Measurements from ENCODE around the gene ZNFX1.

The ZNFX1 gene

GRCh38 chr20:49280463-49281058, 2.7 kb upstream of the ZNFX1 start:
- DNase-seq (ENCODE audit: low spot score): no peak
- TF ChIP-seq CTCF (IDR thresholded peaks at IDR 0.05; ENCODE audit: extremely low read depth, insufficient read depth, missing control alignments): no peak

GRCh38 chr20:49279677-49280462, 2.0 kb upstream of the ZNFX1 start:
- in situ Hi-C loops (cut with MboI; ENCODE audit: low pct_unique_long_range_greater_than_20kb, low sequenced_read_pairs, unreplicated experiment): no loop called here
- no peak for DNase-seq (ENCODE audit: low spot score)
- no peak for TF ChIP-seq CTCF (IDR thresholded peaks at IDR 0.05; ENCODE audit: extremely low read depth, insufficient read depth, missing control alignments)

More at GRCh38 chr20:49280463-49281058, 2.7 kb upstream of the ZNFX1 start:
- in situ Hi-C loops (cut with MboI; ENCODE audit: low pct_unique_long_range_greater_than_20kb, low sequenced_read_pairs, unreplicated experiment): no loop called here

GRCh38 chr20:49278818-49279676, 1.2 kb upstream of the ZNFX1 start:
- in situ Hi-C loops (cut with MboI; ENCODE audit: low pct_unique_long_range_greater_than_20kb, low sequenced_read_pairs, unreplicated experiment): no loop called here
- no peak for DNase-seq (ENCODE audit: low spot score)
- no peak for TF ChIP-seq CTCF (IDR thresholded peaks at IDR 0.05; ENCODE audit: extremely low read depth, insufficient read depth, missing control alignments)

GRCh38 chr20:49277786-49278035, 146 bp downstream of the ZNFX1 start:
- in situ Hi-C loops (cut with MboI; ENCODE audit: low pct_unique_long_range_greater_than_20kb, low sequenced_read_pairs, unreplicated experiment): no loop called here
- no peak for DNase-seq (ENCODE audit: low spot score)
- TF ChIP-seq CTCF (IDR thresholded peaks at IDR 0.05; ENCODE audit: extremely low read depth, insufficient read depth, missing control alignments): no peak

- in situ Hi-C loops (cut with MboI; ENCODE audit: low pct_unique_long_range_greater_than_20kb, low sequenced_read_pairs, unreplicated experiment): no loop called here
- no peak for TF ChIP-seq CTCF (IDR thresholded peaks at IDR 0.05; ENCODE audit: extremely low read depth, insufficient read depth, missing control alignments)
- DNase-seq (ENCODE audit: low spot score): peak; percentile 48
These were observed 684 bp downstream of the ZNFX1 start for GRCh38 chr20:49276961-49277785.

Data from GM13977 (cell line).